PC-3 (cell line): ENCODE measurements around the gene PTP4A2.

Experiments used
- EZH2 ChIP-seq: fragments of 300-600 bp; sonication (generic); IDR thresholded peaks from one replicate; pipeline ENCODE4 v1.6.1; 2017; ENCODE audit warnings: antibody characterized with exemption, mild to moderate bottlenecking, low read length; ENCODE audit not compliant: unreplicated experiment
- EZH2phosphoT487 ChIP-seq: fragments of 300-600 bp; sonication (generic); IDR thresholded peaks from 2 replicates; pipeline ENCODE4 v1.6.1; 2018; ENCODE audit warnings: mild to moderate bottlenecking, antibody characterized with exemption, low read length, borderline replicate concordance
- TF ChIP-seq, protein P1 (sequence below): fragments of 300-600 bp; sonication (generic); conservative IDR thresholded peaks from 2 replicates; pipeline ENCODE4 v1.5.1; 2017; ENCODE audit warnings: antibody characterized with exemption, low read depth, mild to moderate bottlenecking, low read length

DNA sequence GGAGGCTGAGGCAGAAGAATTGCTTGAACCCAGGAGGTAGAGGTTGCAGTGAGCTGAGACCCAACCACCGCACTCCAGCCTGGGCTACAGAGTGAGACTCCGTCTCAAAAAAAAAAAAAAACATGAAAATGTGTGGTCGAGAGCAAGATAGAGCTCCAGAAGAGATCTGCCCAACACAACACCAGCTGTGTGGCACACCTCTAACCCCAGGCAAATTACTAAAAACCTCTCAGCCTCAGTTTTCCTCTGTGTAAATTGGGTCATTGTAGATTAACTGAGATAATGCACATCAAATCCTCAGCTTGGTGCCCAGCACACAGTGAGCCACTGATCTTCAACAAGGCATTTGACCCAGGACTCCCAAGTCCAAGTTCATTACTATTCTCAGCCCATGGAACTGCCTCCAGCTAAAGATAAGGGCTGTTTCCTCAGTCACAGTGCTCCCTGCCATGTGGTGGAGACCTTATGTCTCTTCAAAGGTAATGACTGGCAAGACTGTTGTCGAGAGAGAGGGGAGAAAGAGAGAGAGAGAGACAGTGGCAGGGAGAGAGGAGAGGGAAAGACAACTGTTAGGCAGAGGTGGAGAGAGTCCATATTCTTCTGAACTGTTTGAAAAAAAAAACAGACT lies 58.1 kb downstream of the PTP4A2 start:
- TF ChIP-seq, protein P1, sequence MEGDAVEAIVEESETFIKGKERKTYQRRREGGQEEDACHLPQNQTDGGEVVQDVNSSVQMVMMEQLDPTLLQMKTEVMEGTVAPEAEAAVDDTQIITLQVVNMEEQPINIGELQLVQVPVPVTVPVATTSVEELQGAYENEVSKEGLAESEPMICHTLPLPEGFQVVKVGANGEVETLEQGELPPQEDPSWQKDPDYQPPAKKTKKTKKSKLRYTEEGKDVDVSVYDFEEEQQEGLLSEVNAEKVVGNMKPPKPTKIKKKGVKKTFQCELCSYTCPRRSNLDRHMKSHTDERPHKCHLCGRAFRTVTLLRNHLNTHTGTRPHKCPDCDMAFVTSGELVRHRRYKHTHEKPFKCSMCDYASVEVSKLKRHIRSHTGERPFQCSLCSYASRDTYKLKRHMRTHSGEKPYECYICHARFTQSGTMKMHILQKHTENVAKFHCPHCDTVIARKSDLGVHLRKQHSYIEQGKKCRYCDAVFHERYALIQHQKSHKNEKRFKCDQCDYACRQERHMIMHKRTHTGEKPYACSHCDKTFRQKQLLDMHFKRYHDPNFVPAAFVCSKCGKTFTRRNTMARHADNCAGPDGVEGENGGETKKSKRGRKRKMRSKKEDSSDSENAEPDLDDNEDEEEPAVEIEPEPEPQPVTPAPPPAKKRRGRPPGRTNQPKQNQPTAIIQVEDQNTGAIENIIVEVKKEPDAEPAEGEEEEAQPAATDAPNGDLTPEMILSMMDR, result no peak
- no peak for TF ChIP-seq EZH2
- TF ChIP-seq EZH2phosphoT487, result no peak
